Measurements from ENCODE around the gene FRY.

DNA sequence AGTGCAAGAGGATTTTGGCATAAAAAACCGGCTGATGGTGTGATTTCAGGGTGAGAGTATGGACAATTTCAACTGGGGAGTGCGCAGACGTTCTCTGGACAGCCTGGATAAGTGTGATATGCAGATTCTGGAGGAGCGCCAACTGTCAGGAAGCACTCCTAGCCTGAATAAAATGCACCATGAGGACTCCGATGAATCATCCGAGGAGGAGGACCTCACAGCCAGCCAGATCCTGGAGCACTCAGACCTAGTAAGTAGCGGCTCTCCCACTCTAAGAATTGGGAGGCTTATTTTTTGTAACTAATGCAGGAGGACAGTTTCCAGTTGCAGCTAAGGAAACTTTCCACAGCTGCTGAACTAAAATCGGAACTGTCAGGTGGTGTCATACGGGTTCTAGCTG is 230.0 kb downstream of the FRY start:
- TF ChIP-seq EZH2 (IDR thresholded peaks at IDR 0.05) (no peak), POLR2AphosphoS5 (IDR thresholded peaks at IDR 0.05; ENCODE audit: borderline replicate concordance, low read depth, low read length) (no peak), FOXP2 (optimal IDR thresholded peaks at IDR 0.05; ENCODE audit: control extremely low read depth, extremely low read length, insufficient read depth) (no peak)
